Urinary bladder (tissue), 4 donors: ENCODE data around the gene HCST. TPM values are rescaled to one million over a fixed set of nuclear protein-coding genes. Genes with fewer than 3 reads are reported as not detected.
"Not testable (repeated sequence)": the region's sequence is repeated elsewhere in the genome, so short reads cannot be mapped to it uniquely, and the experiment has no call there.

ENCODE experiments used
- DNase-seq: peaks from one replicate; pipeline ENCODE4 v3.0.0-alpha.2; 2015; ENCODE audit errors: extremely low spot score
- H3K27ac ChIP-seq: one replicate; pipeline ENCODE4 v1.5.1; 2013; ENCODE audit warnings: low read depth, mild to moderate bottlenecking, moderate library complexity
- H3K36me3 ChIP-seq: one replicate; pipeline ENCODE4 v1.6.1; 2013; ENCODE audit warnings: mild to moderate bottlenecking, moderate library complexity; ENCODE audit not compliant: insufficient read depth
- H3K4me1 ChIP-seq: one replicate; pipeline ENCODE4 v1.6.1; 2013; ENCODE audit warnings: mild to moderate bottlenecking, moderate library complexity; ENCODE audit not compliant: insufficient read depth
- H3K4me3 ChIP-seq: one replicate; pipeline ENCODE4 v1.5.1; 2013; ENCODE audit warnings: low read depth, low read length
- WGBS: extraction: QIAGEN DNeasy Blood & Tissue Kit; methylation state at CpG from one replicate; pipeline ENCODE4 v1.1.7; 2013; 5-methylcytosine and 5-hydroxymethylcytosine counted together
- polyA plus RNA-seq: library from polyadenylated mRNA; stranded (reverse); fragments of 200-250 nt; gene quantifications from one replicate; pipeline ENCODE4 v1.2.3, GENCODE V29; 2013
- total RNA-seq: library from RNA; depleted of rRNA; stranded (reverse); fragments of >200 nt; gene quantifications from one replicate; pipeline ENCODE4 v1.2.3, GENCODE V29; 2014
- donor health status: healthy with polysubstance abuse.
- donor health status: healthy.

HCST gene
- total and polyA plus RNA-seq, 2 donors, result 6.7 to 17.3 TPM

DNA sequence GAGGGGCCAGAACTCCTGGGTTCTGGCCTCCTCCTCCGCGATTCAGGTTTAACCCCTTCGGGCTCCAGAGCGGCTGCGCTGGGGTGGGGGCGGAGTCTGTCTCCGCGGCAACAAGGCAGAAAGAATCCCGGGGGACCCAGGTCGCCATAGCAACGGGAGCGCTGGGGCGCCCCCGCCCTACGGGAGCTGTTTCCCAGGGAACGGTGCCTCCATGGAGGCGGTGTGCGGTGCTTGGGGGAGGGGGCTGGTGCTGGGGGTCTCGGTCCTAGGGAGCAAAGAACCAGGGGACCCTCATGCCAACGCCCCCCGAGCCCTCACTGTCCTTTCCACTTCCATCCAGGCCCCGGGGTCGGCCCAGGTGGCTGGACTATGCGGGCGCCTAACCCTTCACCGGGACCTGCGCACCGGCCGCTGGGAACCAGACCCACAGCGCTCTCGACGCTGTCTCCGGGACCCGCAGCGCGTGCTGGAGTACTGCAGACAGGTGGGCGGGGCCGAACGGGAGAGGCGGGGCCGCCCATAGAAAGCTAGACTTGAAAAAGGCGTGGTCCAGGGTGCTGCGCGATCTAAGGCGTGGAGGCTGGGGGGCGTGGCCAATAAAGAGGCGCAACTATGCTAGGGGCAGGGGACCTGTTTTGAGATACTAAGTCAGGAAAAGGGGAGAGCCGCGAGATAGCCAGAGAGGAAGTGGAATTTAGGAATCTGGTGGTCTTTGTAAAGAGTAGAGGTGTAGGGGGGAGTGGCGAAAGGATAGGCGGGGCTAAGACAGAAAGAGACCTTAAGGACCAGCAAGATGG, 32.8 kb upstream of the HCST start:
- DNase-seq, result no peak
- no peak overlapping the region for H3K4me3 ChIP-seq
- WGBS, result 2% methylated on average over 51 of the region's 51 CpGs
- peaks cover 4% of the 10 kb centered on the region for H3K4me1 ChIP-seq
- no peak overlapping the region for H3K27ac ChIP-seq
- H3K36me3 ChIP-seq, result no peaks in the 10 kb centered on the region

DNA sequence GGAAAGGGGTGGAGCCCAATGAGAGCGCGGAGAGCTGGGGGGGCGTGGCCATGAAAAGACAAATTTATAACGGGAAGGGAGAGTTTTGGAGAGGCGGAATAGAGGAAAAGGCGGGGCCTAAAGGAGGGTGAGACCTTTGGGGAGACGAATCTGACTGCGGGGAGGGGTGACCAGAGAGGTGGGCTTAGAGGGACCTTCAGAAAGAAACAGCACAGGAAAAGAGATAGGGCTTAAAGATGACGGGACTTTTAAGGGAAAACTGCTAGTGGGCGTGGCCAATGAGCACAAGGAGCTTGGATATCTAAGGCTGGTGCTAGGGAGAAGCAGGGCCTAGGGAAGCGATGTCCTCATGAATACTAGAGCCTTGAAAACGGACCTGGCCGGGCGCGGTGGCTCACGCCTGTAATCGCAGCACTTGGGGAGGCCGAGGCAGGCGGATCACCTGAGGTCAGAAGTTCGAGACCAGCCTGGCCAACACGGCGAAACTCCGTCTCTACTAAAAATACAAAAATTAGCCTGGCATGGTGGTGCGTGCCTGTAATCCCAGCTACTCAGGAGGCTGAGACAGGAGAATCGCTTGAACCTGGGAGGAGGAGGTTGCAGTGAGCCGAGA, 32.1 kb upstream of the HCST start:
- not testable (repeated sequence) for H3K4me1 ChIP-seq, H3K4me3 ChIP-seq, H3K36me3 ChIP-seq, H3K27ac ChIP-seq, DNase-seq
- whole genome bisulfite sequencing, result 38% methylated on average over 26 of the region's 26 CpGs

DNA sequence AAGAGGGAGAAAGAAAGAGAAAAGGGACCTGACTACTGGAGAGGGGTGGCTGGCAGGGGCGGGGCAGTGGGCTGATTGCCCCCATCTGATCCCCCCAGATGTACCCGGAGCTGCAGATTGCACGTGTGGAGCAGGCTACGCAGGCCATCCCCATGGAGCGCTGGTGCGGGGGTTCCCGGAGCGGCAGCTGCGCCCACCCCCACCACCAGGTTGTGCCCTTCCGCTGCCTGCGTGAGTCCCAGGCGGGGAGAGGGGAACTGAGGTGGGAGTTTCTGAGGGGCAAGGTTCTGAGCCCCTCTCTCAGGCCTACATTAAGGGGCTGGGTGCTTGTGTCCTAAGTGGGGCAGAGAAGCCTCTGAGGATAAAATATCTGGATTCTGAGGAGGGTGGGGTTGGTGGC, 31.5 kb upstream of the HCST start:
- 81% methylated on average over 12 of the region's 12 CpGs for WGBS
- no peak overlapping the region for H3K4me3 ChIP-seq
- no peaks in the 10 kb centered on the region for H3K36me3 ChIP-seq
- H3K27ac ChIP-seq, result no peak overlapping the region
- peaks cover 4% of the 10 kb centered on the region for H3K4me1 ChIP-seq
- no peak for DNase-seq

DNA sequence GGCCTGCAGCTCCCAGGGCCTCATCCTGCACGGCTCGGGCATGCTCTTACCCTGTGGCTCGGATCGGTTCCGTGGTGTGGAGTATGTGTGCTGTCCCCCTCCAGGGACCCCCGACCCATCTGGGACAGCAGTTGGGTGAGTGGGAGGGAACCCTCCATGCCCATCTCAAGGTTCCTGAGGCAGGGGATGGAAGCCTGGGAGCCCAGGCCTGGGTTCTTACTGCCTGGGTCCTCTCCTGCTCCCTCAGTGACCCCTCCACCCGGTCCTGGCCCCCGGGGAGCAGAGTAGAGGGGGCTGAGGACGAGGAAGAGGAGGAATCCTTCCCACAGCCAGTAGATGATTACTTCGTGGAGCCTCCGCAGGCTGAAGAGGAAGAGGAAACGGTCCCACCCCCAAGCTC, 30.7 kb upstream of the HCST start:
- DNase-seq, result no peak
- Histone ChIP-seq H3K4me3 (no peak overlapping the region), H3K4me1 (peaks cover 4% of the 10 kb centered on the region), H3K27ac (no peak overlapping the region), H3K36me3 (no peaks in the 10 kb centered on the region)
- 86% methylated on average over 12 of the region's 12 CpGs for WGBS

DNA sequence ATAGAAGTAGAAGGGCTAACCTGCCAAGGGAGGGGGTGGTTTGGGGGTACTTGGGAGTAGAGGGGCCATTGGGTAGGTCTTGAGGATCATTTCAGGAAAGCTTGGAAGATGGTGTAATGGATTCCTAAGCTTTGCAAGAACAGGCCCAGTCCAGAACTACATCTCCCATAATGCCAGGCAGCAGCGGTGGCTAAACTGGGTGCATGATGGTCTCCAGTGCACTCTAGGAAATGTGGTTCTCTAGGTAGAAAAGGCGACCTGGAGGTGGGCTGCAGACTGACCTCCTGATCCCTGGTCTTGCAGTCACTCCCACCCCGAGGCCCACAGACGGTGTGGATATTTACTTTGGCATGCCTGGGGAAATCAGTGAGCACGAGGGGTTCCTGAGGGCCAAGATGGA, 30.1 kb upstream of the HCST start:
- DNase-seq, result no peak
- 85% methylated on average over 5 of the region's 5 CpGs for WGBS
- Histone ChIP-seq H3K27ac (no peak overlapping the region), H3K36me3 (no peaks in the 10 kb centered on the region), H3K4me3 (no peak overlapping the region), H3K4me1 (peaks cover 4% of the 10 kb centered on the region)

DNA sequence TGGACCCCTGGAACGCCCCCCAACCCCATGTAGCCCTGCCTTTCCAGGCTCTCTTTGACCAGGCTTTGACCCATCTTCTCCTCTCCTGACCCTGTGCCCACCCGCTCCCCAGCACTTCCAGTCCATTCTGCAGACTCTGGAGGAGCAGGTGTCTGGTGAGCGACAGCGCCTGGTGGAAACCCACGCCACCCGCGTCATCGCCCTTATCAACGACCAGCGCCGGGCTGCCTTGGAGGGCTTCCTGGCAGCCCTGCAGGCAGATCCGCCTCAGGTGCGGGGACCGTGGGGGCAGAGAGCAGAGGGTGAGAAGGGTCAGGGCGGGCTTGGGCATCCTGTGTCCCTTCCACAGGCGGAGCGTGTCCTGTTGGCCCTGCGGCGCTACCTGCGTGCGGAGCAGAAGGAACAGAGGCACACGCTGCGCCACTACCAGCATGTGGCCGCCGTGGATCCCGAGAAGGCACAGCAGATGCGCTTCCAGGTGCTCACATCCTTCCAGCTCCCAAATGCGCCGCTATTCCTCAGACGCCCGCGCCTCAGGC, 27.9 kb upstream of the HCST start:
- Histone ChIP-seq H3K4me3 (no peak overlapping the region), H3K36me3 (no peaks in the 10 kb centered on the region), H3K4me1 (peaks cover 2% of the 10 kb centered on the region), H3K27ac (no peak overlapping the region)
- DNase-seq, result no peak
- WGBS, result 93% methylated on average over 32 of the region's 32 CpGs

DNA sequence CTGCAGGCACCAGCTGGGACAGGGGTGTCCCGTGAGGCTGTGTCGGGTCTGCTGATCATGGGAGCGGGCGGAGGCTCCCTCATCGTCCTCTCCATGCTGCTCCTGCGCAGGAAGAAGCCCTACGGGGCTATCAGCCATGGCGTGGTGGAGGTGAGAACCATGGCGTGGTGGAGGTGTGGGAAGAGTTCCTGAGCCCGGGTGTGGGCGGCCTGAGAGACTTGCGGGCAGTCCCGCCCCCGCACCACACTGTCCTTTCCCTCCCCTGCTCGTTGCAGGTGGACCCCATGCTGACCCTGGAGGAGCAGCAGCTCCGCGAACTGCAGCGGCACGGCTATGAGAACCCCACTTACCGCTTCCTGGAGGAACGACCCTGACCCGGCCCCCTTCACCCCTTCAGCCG, 23.3 kb upstream of the HCST start:
- Histone ChIP-seq H3K4me3 (no peak overlapping the region), H3K4me1 (no peaks in the 10 kb centered on the region), H3K27ac (no peak overlapping the region), H3K36me3 (no peaks in the 10 kb centered on the region)
- 49% methylated on average over 23 of the region's 23 CpGs for WGBS
- DNase-seq, result no peak

DNA sequence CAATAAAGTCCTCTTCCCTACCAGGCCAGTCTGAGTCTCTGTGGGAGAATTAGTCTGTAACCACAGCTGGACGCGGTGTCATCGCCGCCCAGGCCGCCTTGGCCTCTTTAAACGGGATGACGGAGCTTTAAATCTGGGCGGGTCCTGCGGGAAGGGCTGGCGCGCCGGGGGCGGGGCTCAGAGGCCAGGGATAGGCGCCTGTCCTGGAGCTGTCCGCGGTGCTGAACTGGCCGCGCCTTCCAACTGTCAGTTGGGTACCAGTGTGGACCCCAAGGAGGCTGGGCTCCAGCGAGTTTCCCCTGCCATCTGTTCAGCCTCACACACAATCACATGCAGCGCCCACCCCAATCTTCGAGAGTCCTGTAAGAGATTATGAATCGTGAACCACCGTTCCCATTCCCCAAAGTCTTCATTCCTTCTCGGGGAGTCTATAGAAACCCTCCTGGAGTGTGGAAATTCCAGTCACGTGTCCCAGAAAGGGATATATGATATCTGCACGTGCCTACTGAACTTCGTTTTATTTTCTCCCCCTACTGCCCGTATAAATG, 22.5 kb upstream of the HCST start:
- DNase-seq, result no peak
- Histone ChIP-seq H3K4me3 (no peak overlapping the region), H3K27ac (no peak overlapping the region), H3K36me3 (no peaks in the 10 kb centered on the region), H3K4me1 (no peaks in the 10 kb centered on the region)
- 2% methylated on average over 28 of the region's 28 CpGs for WGBS

DNA sequence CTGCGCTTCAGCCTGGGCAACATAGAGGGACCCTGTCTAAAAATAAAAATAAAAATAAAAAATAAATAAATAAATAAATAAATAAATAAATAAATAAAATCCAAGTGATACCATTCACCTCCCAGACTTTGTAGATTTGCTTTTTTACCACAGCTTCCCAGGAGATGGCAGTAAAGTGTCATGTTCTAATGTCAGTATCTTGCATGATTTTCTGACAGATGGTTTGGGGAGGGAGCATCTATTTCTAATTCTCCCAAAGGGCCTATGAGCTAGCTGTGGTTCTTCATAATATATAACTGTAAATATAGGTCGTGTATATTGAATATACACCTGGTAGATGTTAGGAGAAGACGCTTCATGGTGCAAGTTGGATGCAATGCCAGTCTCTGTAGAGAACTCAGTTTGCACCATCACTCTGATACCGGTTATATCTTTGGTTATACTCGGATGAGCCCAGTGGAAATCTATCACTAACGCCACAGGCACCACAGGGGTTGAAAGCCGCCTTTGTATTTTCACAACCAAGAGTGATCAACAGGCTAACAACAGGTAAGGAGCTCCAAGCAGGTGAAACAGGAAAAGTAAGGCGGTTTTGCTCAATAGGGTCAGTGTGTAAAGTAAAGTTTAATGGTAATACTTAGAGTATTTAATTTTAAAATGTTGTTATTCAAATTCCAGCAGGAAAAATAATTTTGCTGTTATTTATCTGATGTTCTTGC, 20.1 kb upstream of the HCST start:
- 26% methylated on average over 8 of the region's 8 CpGs for whole genome bisulfite sequencing

DNA sequence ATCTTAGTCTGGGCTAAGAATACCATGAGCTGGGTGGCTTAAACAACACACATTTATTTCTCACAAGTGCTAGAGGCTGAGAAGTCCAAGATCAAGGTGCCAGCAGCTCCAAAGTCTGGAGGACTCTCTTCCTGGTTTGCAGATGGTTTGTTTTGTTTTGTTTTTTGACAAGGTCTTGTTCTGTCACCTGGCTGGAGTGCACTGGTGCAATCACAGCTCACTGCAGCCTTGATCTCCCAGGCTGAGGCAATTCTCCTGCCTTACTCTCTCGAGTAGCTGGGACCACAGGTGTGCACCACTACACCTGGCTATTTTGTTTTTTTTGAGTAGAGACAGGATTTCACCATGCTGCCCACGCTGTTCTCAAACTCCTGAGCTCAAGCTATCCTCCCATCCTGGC, 18.4 kb upstream of the HCST start:
- Histone ChIP-seq H3K4me1 (no peaks in the 10 kb centered on the region), H3K36me3 (peaks cover 4% of the 10 kb centered on the region), H3K27ac (no peak overlapping the region), H3K4me3 (no peak overlapping the region)
- DNase-seq, result no peak
- 69% methylated on average over 2 of the region's 2 CpGs for WGBS

More for the DNA sequence above, 20.1 kb upstream of the HCST start:
- no peak overlapping the region for H3K27ac ChIP-seq
- H3K36me3 ChIP-seq, result no peaks in the 10 kb centered on the region
- H3K4me3 ChIP-seq, result no peak overlapping the region
- no peaks in the 10 kb centered on the region for H3K4me1 ChIP-seq
- DNase-seq, result peak; percentile 65

DNA sequence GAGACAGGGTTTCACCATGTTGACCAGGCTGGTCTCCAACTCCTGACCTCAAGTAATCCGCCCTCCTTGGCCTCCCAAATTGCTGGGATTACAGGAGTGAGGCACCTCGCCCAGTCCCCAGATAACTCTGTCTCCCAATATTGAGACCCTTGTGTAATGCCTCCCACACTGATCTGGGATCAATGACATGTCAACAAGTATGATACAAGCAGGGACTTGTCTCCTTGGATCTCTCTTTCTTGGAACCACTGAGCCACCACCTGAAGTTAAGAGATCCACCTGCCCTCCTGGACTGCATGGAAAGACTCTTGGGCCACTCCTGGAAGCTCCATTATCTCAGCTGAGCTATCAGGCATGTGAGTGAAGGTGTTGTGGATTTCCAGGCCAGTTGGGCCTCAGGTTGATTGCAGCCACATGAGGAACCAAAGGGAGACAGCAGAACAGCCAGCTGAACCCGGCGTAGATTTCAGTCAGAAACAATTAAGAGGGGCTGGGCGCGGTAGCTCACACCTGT, 17.0 kb upstream of the HCST start:
- DNase-seq, result no peak
- Histone ChIP-seq H3K27ac (no peak overlapping the region), H3K4me3 (no peak overlapping the region), H3K36me3 (peaks cover 5% of the 10 kb centered on the region), H3K4me1 (no peaks in the 10 kb centered on the region)
- 92% methylated on average over 6 of the region's 6 CpGs for WGBS

DNA sequence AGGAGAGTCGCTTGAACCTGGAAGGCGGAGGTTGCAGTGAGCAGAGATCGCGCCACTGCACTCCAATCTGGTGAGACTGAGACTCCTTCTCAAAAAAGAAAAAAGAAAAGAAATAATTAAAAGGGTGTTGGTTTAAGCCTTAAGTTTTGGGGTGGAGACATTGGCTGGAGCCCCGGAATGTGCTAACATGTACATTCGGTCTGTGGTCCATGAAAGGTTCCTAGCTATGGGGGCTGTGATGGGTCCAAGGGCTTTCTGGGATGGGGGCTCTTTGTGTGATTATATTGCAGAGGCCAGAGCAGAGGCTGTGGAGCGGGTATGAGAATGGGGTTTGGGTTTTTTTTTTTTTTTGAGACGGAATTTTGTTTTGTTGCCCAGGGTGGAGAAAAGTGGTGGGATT, 16.4 kb upstream of the HCST start:
- Histone ChIP-seq H3K4me3 (no peak overlapping the region), H3K27ac (no peak overlapping the region), H3K4me1 (no peaks in the 10 kb centered on the region), H3K36me3 (peaks cover 5% of the 10 kb centered on the region)
- 91% methylated on average over 8 of the region's 8 CpGs for WGBS
- DNase-seq, result no peak

DNA sequence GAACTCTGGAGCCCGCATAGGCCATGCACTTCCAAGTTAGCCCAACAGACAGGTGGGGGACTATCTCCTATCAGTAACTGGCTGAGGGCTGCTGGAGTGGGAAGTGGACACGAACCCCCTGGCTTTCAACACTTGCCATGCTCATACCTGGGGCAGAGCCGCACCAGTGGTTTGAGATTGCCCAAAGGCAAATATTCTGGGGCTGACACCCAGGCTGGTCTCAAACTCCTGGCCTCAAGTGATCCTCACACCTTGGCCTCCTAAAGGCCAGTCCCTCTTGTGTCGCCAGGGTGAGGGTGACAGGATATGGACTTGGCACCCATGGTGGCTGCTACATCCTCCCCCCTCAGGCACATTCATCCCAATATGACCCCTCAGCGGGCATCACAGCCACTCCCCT, 15.1 kb upstream of the HCST start:
- no peak for DNase-seq
- peaks cover 5% of the 10 kb centered on the region for H3K36me3 ChIP-seq
- 92% methylated on average over 5 of the region's 5 CpGs for WGBS

More for the DNA sequence above, 15.1 kb upstream of the HCST start:
- no peak overlapping the region for H3K27ac ChIP-seq
- H3K4me3 ChIP-seq, result no peak overlapping the region
- no peaks in the 10 kb centered on the region for H3K4me1 ChIP-seq
